HG03469 (cell line): ENCODE results near the gene CCDC7.
"Not testable (repeated sequence)": the region's sequence is repeated elsewhere in the genome, so short reads cannot be mapped to it uniquely, and the experiment has no call there.

Experiments
- ATAC-seq: cut with Tn5 transposase; IDR thresholded peaks from one replicate; pipeline ENCODE4 v1.9.1; 2021; ENCODE audit warnings: mild to moderate bottlenecking, moderate library complexity, moderate number of reproducible peaks; ENCODE audit not compliant: unreplicated experiment

Gene CCDC7

GRCh38 chr10:32446536-32447406, 831 bp downstream of the CCDC7 start:
- ATAC-seq, result no peak

GRCh38 chr10:32454148-32454547, 8.2 kb downstream of the CCDC7 start:
- no peak for ATAC-seq

- no peak for ATAC-seq
Measured at GRCh38 chr10:32459051-32459698, 13.2 kb downstream of the CCDC7 start.

GRCh38 chr10:32461203-32461602, 15.3 kb downstream of the CCDC7 start:
- no peak for ATAC-seq

GRCh38 chr10:32471232-32471631, 25.3 kb downstream of the CCDC7 start:
- ATAC-seq, result peak; percentile 60

GRCh38 chr10:32477499-32477898, 31.6 kb downstream of the CCDC7 start:
- no peak for ATAC-seq

- no peak for ATAC-seq
Measured at GRCh38 chr10:32481606-32482005, 35.7 kb downstream of the CCDC7 start.

GRCh38 chr10:32483019-32483502, 37.1 kb downstream of the CCDC7 start:
- not testable (repeated sequence) for ATAC-seq

GRCh38 chr10:32488038-32488437, 42.1 kb downstream of the CCDC7 start:
- not testable (repeated sequence) for ATAC-seq

GRCh38 chr10:32489158-32489557, 43.2 kb downstream of the CCDC7 start:
- no peak for ATAC-seq

- ATAC-seq, result no peak
Measured at GRCh38 chr10:32489901-32490300, 44.0 kb downstream of the CCDC7 start.

GRCh38 chr10:32494562-32494961, 48.6 kb downstream of the CCDC7 start:
- not testable (repeated sequence) for ATAC-seq

- not testable (repeated sequence) for ATAC-seq
Measured at GRCh38 chr10:32500136-32500535, 54.2 kb downstream of the CCDC7 start.

- ATAC-seq, result no peak
Measured at GRCh38 chr10:32501906-32502305, 56.0 kb downstream of the CCDC7 start.

GRCh38 chr10:32505762-32506420, 60.0 kb downstream of the CCDC7 start:
- not testable (repeated sequence) for ATAC-seq

GRCh38 chr10:32511599-32511998, 65.7 kb downstream of the CCDC7 start:
- ATAC-seq, result no peak

- ATAC-seq, result no peak
Measured at GRCh38 chr10:32516567-32517495, 70.9 kb downstream of the CCDC7 start.

GRCh38 chr10:32530231-32530630, 84.3 kb downstream of the CCDC7 start:
- ATAC-seq, result no peak

- no peak for ATAC-seq
Measured at GRCh38 chr10:32538256-32538655, 92.3 kb downstream of the CCDC7 start.

- no peak for ATAC-seq
Measured at GRCh38 chr10:32540691-32541470, 94.9 kb downstream of the CCDC7 start.
